Neural cell (in vitro differentiated cells): ENCODE data around the gene LDHD. TPM values are rescaled to one million over a fixed set of nuclear protein-coding genes. Genes with fewer than 3 reads are reported as not detected.
"Not testable (repeated sequence)": the region's sequence is repeated elsewhere in the genome, so short reads cannot be mapped to it uniquely, and the experiment has no call there.

Source experiments
- H2AFZ ChIP-seq: fragments of 200-600, 300-800 bp; sonication (generic), shearing (Covaris generic); 2 replicates; pipeline ENCODE4 v1.6.0; 2014; ENCODE audit warnings: low read depth, mild to moderate bottlenecking, antibody characterized with exemption, low read length, moderate library complexity
- H3F3A ChIP-seq: fragments of 200-600 bp; shearing (Covaris generic); 2 replicates; pipeline ENCODE4 v1.6.1; 2016; ENCODE audit warnings: mild to moderate bottlenecking, moderate library complexity, mixed read lengths, antibody characterized with exemption, low read length; ENCODE audit not compliant: insufficient read depth, poor library complexity, severe bottlenecking
- H3K27ac ChIP-seq: fragments of 200-600, 300-800 bp; sonication (generic), shearing (Covaris generic); 2 replicates; pipeline ENCODE4 v1.5.1; 2014; ENCODE audit warnings: mild to moderate bottlenecking, low read length, moderate library complexity
- H3K27me3 ChIP-seq: fragments of 300-800, 200-600 bp; sonication (generic), shearing (Covaris generic); 2 replicates; pipeline ENCODE4 v1.6.0; 2014; ENCODE audit warnings: mild to moderate bottlenecking, low read depth, low read length, moderate library complexity; ENCODE audit not compliant: insufficient read depth
- H3K36me3 ChIP-seq: fragments of 300-800, 200-600 bp; sonication (generic), shearing (Covaris generic); 2 replicates; pipeline ENCODE4 v1.5.1; 2014; ENCODE audit warnings: mild to moderate bottlenecking, antibody characterized with exemption, low read length, moderate library complexity; ENCODE audit not compliant: insufficient read depth
- H3K4me2 ChIP-seq: fragments of 300-800, 200-600 bp; sonication (generic), shearing (Covaris generic); 2 replicates; pipeline ENCODE4 v1.6.0; 2014; ENCODE audit warnings: mild to moderate bottlenecking, low read length
- H3K4me3 ChIP-seq: fragments of 300-800, 200-600 bp; sonication (generic), shearing (Covaris generic); 2 replicates; pipeline ENCODE4 v1.5.1; 2014; ENCODE audit warnings: mild to moderate bottlenecking, low read length, moderate library complexity
- H3K79me2 ChIP-seq: fragments of 200-600 bp; shearing (Covaris generic); replicated peaks from 2 replicates; pipeline ENCODE4 v1.6.0; 2014; ENCODE audit warnings: mild to moderate bottlenecking, low read length, moderate library complexity; ENCODE audit not compliant: insufficient read depth
- H3K9ac ChIP-seq: fragments of 300-800, 200-600 bp; sonication (generic), shearing (Covaris generic); 2 replicates; pipeline ENCODE4 v1.6.1; 2016; ENCODE audit warnings: mild to moderate bottlenecking, low read length, mixed read lengths
- H3K9me2 ChIP-seq: fragments of 200-600 bp; shearing (Covaris generic); 2 replicates; pipeline ENCODE4 v1.6.1; 2016; ENCODE audit warnings: mild to moderate bottlenecking, low read length, mixed read lengths; ENCODE audit not compliant: insufficient read depth
- H3K9me3 ChIP-seq: fragments of 200-600, 300-800 bp; sonication (generic), shearing (Covaris generic); 2 replicates; pipeline ENCODE4 v1.6.1; 2016; ENCODE audit warnings: mild to moderate bottlenecking, mixed run types, low read length, moderate library complexity, mixed read lengths
- H4K20me1 ChIP-seq: fragments of 200-600 bp; shearing (Covaris generic); 2 replicates; pipeline ENCODE4 v1.6.1; 2016; ENCODE audit warnings: mild to moderate bottlenecking, mixed run types; ENCODE audit not compliant: insufficient read depth
- CTCF ChIP-seq: fragments of 450-650 bp; IDR thresholded peaks from 2 replicates; pipeline ENCODE4 v1.5.1; 2014; ENCODE audit warnings: antibody characterized with exemption, mild to moderate bottlenecking, moderate library complexity; ENCODE audit not compliant: poor library complexity, severe bottlenecking
- EP300 ChIP-seq: fragments of 450-650 bp; conservative IDR thresholded peaks from 2 replicates; pipeline ENCODE4 v1.6.1; 2014; ENCODE audit warnings: antibody characterized with exemption, mild to moderate bottlenecking, moderate library complexity; ENCODE audit not compliant: poor library complexity, severe bottlenecking
- EZH2 ChIP-seq: fragments of 200-600, 300-800 bp; shearing (Covaris generic), sonication (generic); IDR thresholded peaks from 2 replicates; pipeline ENCODE4 v1.6.1; 2014; ENCODE audit warnings: antibody characterized with exemption, low read length, borderline replicate concordance, mild to moderate bottlenecking; ENCODE audit not compliant: insufficient read depth, poor library complexity, severe bottlenecking
- MXI1 ChIP-seq: fragments of 450-650 bp; conservative IDR thresholded peaks from 2 replicates; pipeline ENCODE4 v1.6.1; 2014; ENCODE audit warnings: antibody characterized with exemption, mild to moderate bottlenecking; ENCODE audit not compliant: poor library complexity, severe bottlenecking
- POLR2AphosphoS5 ChIP-seq: IDR thresholded peaks from 2 replicates; pipeline ENCODE4 v1.6.1; 2012
- RAD21 ChIP-seq: fragments of 450-650 bp; conservative IDR thresholded peaks from 2 replicates; pipeline ENCODE4 v1.6.1; 2014; ENCODE audit warnings: antibody characterized with exemption, mild to moderate bottlenecking, moderate library complexity
- REST ChIP-seq: IDR thresholded peaks from 2 replicates; pipeline ENCODE4 v1.6.1; 2012; ENCODE audit warnings: borderline replicate concordance
- SMC3 ChIP-seq: fragments of 450-650 bp; conservative IDR thresholded peaks from 2 replicates; pipeline ENCODE4 v1.6.1; 2014; ENCODE audit warnings: antibody characterized with exemption, mild to moderate bottlenecking, moderate library complexity; ENCODE audit not compliant: poor library complexity
- TAF1 ChIP-seq: IDR thresholded peaks from 2 replicates; pipeline ENCODE4 v1.6.1; 2012; ENCODE audit warnings: low read depth
- polyA plus RNA-seq: library from polyadenylated mRNA; depleted of rRNA; stranded (reverse); fragments of >200 nt; gene quantifications from 2 replicates; pipeline ENCODE4 v1.2.3, GENCODE V29; 2014

The LDHD gene
- polyA plus RNA-seq, 1 donor from 2014 or later: not detected

- Histone ChIP-seq H3F3A (no peaks in the 10 kb centered on the region), H3K27ac (no peak overlapping the region), H3K9ac (no peak overlapping the region), H3K9me3 (no peaks in the 10 kb centered on the region), H3K27me3 (no peaks in the 10 kb centered on the region), H2AFZ (no peak overlapping the region), H3K79me2 (peaks cover 28% of the 10 kb centered on the region), H3K9me2 (no peaks in the 10 kb centered on the region), H3K4me2 (no peak overlapping the region), H3K4me3 (no peak overlapping the region), H4K20me1 (no peaks in the 10 kb centered on the region), H3K36me3 (no peaks in the 10 kb centered on the region)
- TF ChIP-seq CTCF: no peak
- no peak for TF ChIP-seq RAD21
- no peak for TF ChIP-seq EZH2
- no peak for TF ChIP-seq MXI1
- no peak for TF ChIP-seq EP300
- no peak for TF ChIP-seq REST
- TF ChIP-seq TAF1: no peak
- TF ChIP-seq POLR2AphosphoS5: no peak
- no peak for TF ChIP-seq SMC3
These were observed 23.8 kb downstream of the LDHD start for GRCh38 chr16:75092777-75093176.

DNA sequence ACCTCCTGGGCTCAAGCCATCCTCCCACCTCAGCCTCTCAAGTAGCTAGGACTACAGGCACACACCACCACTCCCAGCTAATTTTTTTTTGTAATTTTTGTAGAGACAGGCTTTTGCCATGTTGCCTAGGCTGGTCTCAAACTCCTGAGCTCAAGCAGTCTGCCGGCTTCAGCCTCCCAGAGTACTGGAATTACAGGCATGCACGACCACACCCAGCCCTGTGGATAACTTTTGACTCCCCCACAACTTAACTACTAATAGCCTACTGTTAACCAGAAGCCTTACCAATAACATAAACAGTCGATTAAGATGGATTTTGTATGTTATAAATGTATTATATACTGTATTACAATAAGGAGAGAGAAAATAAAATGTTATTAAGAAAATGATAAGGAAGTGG is 25.0 kb downstream of the LDHD start:
- not testable (repeated sequence) for H3F3A ChIP-seq, H3K9ac ChIP-seq, H3K4me2 ChIP-seq, H2AFZ ChIP-seq, H3K36me3 ChIP-seq, H3K27me3 ChIP-seq, H3K27ac ChIP-seq, H3K9me3 ChIP-seq, H4K20me1 ChIP-seq, H3K4me3 ChIP-seq, H3K9me2 ChIP-seq
- peaks cover 34% of the 10 kb centered on the region for H3K79me2 ChIP-seq

DNA sequence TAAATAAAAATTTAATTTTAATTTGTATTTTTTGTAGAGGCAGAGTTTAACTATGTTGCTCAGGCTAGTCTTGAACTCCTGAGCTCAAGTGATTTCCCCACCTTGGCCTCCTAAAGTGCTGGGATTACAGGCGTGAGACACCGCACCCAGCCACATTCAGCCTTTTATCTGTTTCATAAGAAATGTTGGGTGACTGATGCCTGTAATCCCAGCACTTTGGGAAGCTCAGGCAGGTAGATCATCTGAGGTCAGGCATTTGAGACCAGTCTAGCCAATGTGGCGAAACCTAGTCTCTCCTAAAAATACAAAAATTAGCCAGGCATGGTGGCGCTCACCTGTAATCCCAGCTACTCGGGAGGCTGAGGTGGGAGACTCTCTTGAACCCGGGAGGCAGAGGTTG is 25.7 kb downstream of the LDHD start:
- not testable (repeated sequence) for H4K20me1 ChIP-seq, H3K27ac ChIP-seq

More for the DNA sequence above, 25.7 kb downstream of the LDHD start:
- not testable (repeated sequence) for H3K27me3 ChIP-seq, H3F3A ChIP-seq, H3K9ac ChIP-seq, H3K9me3 ChIP-seq, H3K36me3 ChIP-seq, H3K4me3 ChIP-seq, H2AFZ ChIP-seq, H3K9me2 ChIP-seq, H3K4me2 ChIP-seq
- peaks cover 39% of the 10 kb centered on the region for H3K79me2 ChIP-seq
